ENCODE data around the gene MALSU1.

Gene MALSU1

GRCh38 chr7:23337374-23337773, 38.2 kb downstream of the MALSU1 start:
- H3K4me3 ChIP-seq (ENCODE audit: low read depth, low read length) = no peak overlapping the region
- in situ Hi-C loops (cut with HindIII; ENCODE audit: low sequenced_read_pairs) = no loop called here
- DNase-seq (ENCODE audit: low read depth, low spot score) = no peak
- no peak for TF ChIP-seq CTCF (IDR thresholded peaks at IDR 0.05; ENCODE audit: low read depth, low read length)

- H3K4me3 ChIP-seq (ENCODE audit: low read depth, low read length) = no peak overlapping the region
- no peak for DNase-seq (ENCODE audit: low read depth, low spot score)
- no peak for TF ChIP-seq CTCF (IDR thresholded peaks at IDR 0.05; ENCODE audit: low read depth, low read length)
- in situ Hi-C loops (cut with HindIII; ENCODE audit: low sequenced_read_pairs) = no loop called here
Observed at GRCh38 chr7:23338439-23338838, 39.3 kb downstream of the MALSU1 start.

- no peak overlapping the region for H3K4me3 ChIP-seq (ENCODE audit: low read depth, low read length)
- no peak for DNase-seq (ENCODE audit: low read depth, low spot score)
- no peak for TF ChIP-seq CTCF (IDR thresholded peaks at IDR 0.05; ENCODE audit: low read depth, low read length)
- in situ Hi-C loops (cut with HindIII; ENCODE audit: low sequenced_read_pairs) = no loop called here
Observed at GRCh38 chr7:23338863-23339262, 39.7 kb downstream of the MALSU1 start.

- in situ Hi-C loops (cut with HindIII; ENCODE audit: low sequenced_read_pairs) = no loop called here
- TF ChIP-seq CTCF (IDR thresholded peaks at IDR 0.05; ENCODE audit: low read depth, low read length) = no peak
- no peak for DNase-seq (ENCODE audit: low read depth, low spot score)
- H3K4me3 ChIP-seq (ENCODE audit: low read depth, low read length) = no peak overlapping the region
Observed at GRCh38 chr7:23341846-23342598, 42.9 kb downstream of the MALSU1 start.

GRCh38 chr7:23343102-23343501, 44.0 kb downstream of the MALSU1 start:
- no peak for TF ChIP-seq CTCF (IDR thresholded peaks at IDR 0.05; ENCODE audit: low read depth, low read length)
- no peak for DNase-seq (ENCODE audit: low read depth, low spot score)
- H3K4me3 ChIP-seq (ENCODE audit: low read depth, low read length) = no peak overlapping the region
- in situ Hi-C loops (cut with HindIII; ENCODE audit: low sequenced_read_pairs) = no loop called here

- H3K4me3 ChIP-seq (ENCODE audit: low read depth, low read length) = no peak overlapping the region
- DNase-seq (ENCODE audit: low read depth, low spot score) = peak; percentile 73
- in situ Hi-C loops (cut with HindIII; ENCODE audit: low sequenced_read_pairs) = no loop called here
- TF ChIP-seq CTCF (IDR thresholded peaks at IDR 0.05; ENCODE audit: low read depth, low read length) = no peak
Observed at GRCh38 chr7:23343806-23344475, 44.8 kb downstream of the MALSU1 start.
